ENCODE data around the gene GABRB3.
"Not testable (repeated sequence)": the region's sequence is repeated elsewhere in the genome, so short reads cannot be mapped to it uniquely, and the experiment has no call there.

The GABRB3 gene

DNA sequence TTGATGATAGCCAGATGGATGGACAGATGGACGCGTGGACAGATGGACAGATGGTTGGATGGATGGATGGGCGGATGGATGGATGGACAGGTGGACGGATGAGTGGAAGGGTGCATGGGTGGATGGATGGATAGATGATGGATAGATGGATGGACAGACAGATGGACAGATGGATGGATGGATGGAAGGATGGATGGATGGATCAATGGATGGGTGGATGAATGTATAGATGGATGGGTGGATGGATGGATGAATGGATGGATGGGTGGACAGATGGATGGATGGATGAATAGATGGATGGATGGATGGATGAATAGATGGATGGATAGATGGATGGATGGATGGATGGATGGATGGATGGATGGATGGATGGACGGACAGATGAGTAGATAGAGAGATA lies 40.9 kb downstream of the GABRB3 start:
- no peak for DNase-seq

- DNase-seq, result no peak
These were observed 43.3 kb downstream of the GABRB3 start for GRCh38 chr15:26729581-26729980.

- DNase-seq, result no peak
These were observed 43.8 kb downstream of the GABRB3 start for GRCh38 chr15:26729030-26729429.

- DNase-seq, result no peak
These were observed 48.3 kb downstream of the GABRB3 start for GRCh38 chr15:26724381-26725150.

DNA sequence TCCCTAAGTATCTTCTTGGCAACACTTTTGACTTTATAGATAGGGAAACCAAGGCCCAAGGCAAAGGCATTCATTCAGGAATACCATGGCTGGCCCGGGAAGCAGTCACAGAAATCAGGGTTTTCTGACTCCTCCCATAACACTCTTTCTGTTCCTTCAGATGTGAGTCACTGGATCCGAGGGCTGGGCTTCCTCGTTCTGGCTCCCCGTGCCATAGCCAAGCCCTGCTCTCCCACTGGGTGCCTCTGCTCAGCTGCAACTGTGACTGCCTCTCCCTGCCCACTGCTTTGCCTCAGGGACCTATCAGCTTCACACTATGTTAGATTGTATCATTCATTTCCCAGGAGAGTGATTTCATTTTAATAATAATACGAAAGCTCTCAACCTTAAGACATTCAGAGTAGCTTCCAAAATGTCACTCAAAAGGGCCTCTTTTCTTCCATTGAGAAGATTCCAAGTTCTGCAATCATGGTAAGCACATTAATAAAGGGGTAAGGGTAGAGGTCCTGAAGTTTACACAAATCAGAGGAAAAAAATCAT lies 50.2 kb downstream of the GABRB3 start:
- DNase-seq, result no peak

DNA sequence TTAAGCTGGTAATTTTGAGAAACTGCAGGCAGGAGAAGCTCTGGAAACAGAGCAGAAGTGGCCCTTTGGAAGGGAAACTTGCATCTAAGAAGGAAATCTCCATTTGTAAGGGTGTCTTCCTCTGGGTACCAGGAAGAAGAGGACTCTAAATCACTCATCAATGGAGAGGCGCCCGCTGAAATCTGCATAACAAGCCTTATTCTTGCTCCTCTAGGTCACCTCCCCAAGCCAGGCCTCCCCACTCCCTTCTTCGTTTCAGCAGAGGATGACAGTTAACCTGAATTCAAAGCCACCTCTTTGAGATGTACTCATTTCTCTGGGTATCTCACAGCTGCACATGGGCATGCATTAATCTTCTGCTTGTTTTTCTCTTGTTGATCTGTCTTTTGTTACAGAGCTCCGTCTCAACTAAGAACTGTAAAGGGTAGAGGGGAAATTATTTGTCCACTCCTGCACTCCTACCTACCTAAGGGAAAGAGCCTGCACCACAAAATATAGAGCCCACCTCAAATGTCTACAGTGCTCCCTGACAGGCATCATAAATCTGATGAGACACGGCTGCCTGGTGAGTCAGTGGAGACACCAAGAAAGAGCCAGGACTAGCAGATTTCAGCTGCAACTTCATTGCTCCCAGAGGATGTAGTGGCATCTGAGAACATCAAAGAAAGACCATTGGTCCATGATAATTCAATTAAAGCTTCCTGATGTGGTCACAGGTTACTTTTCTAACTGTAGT lies 51.5 kb downstream of the GABRB3 start:
- DNase-seq, result no peak

GRCh38 chr15:26720546-26720945 lies 52.3 kb downstream of the GABRB3 start:
- no peak for DNase-seq

DNA sequence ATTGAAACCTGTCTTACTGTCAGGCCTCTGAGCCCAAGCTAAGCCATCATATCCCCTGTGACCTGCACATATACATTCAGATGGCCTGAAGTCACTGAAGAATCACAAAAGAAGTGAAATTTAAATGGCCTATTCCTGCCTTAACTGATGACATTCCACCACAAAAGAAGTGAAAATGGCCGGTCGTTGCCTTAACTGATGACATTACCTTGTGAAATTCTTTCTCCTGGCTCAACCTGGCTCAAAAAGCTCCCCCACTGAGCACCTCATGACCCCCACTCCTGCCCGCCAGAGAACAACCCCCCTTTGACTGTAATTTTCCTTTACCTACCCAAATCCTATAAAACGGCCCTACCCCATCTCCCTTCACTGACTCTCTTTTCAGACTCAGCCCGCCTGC lies 53.0 kb downstream of the GABRB3 start:
- not testable (repeated sequence) for DNase-seq

- DNase-seq, result no peak
These were observed 56.8 kb downstream of the GABRB3 start for GRCh38 chr15:26716069-26716468.

DNA sequence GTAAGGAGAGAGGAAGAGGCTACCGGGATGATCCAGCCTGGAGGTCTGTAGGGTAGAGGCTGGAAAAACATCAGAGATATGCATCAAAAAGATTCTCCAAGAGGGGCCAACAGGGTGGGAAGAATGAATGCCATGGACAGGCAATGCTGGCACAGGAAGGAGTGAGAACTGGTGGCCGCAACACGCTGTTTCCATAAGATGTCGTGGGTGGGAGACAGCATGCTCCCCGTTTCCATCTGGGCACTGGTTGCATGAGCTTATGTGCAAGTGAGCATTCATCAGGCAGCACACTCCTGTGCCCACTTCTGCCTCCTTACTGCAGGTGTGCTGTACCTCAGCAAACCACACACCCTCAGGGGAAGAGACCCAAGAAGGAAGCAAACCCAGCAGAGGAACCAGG lies 59.4 kb downstream of the GABRB3 start:
- DNase-seq, result no peak

GRCh38 chr15:26712335-26712734 lies 60.5 kb downstream of the GABRB3 start:
- no peak for DNase-seq

DNA sequence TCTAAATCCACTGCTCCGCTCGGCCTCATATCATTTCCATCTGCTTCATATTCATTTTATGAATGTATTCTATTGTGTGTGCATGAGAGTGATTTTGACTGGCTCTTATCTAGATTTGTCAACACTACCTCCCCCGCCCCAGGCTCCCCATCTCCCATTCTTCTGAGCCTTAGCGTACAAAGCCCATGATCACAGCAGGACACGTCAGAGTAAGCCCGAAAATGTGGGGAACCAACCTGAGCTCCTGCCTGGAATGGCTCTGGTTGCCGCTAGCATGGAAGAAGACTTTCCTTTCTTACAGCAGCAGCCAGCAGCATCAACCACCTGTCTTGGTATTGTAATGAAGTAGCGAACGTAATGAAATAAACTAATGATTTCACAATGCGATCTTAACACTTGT lies 61.4 kb downstream of the GABRB3 start:
- no peak for DNase-seq

DNA sequence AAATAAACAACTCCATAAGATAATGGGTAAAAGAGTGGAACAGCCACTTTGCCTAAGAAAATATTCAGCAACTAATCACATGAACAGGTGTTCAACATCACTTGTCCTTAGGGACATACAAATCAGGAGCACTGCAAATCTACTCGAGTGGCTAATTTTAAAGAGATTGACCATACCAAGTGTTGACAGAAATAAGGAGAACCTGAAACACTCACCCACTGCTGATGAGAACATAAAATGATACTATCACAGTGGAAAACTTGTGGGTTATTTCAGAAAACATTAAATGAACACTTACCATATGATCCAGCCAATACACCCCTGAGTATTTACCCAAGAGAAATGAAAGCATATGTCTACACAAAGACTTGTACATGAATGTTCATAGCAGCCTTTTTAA lies 70.5 kb downstream of the GABRB3 start:
- no peak for DNase-seq

GRCh38 chr15:26698555-26698954 lies 74.3 kb downstream of the GABRB3 start:
- no peak for DNase-seq

DNA sequence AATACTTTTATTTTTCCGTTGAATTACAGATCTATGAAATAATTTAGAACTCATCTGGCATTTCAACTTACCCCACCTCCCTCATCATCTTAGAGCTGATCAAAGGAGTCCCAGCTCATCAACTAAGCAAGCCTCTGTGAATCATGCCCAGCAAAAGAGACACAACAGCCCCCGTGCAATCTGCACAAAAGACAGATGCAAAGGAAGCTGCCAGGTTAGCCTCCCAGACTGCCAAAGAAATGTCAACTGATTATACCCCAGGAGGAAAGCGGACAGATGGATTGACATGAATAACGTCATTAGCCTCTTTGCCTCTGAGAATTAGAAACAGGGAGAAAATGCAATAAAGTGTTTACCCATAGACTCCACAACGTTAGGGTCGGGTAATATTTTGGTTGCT lies 75.0 kb downstream of the GABRB3 start:
- DNase-seq, result no peak

DNA sequence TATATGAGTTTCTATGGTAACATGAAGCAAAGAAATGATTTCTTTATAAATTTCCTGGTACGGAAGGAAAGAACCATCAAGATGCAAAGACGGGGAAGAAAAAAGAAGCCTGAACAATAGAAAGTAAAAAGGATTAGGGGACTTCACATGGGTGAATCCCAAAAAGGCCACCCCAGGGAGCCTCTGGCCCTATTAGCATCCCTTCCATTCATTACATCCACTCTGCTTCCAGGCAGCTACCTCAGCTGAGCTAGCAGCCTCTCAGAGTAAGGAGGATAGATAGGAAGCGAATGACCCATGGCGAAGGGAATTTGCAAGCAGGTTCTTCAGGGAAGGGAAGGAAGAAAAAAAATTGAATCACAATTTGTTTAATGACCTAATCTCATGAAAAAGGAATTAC lies 81.6 kb downstream of the GABRB3 start:
- no peak for DNase-seq

GRCh38 chr15:26690778-26691177 lies 82.1 kb downstream of the GABRB3 start:
- DNase-seq, result no peak

- DNase-seq, result no peak
These were observed 83.4 kb downstream of the GABRB3 start for GRCh38 chr15:26689462-26689861.

GRCh38 chr15:26686547-26687187 lies 86.2 kb downstream of the GABRB3 start:
- DNase-seq, result no peak

- DNase-seq, result no peak
These were observed 90.2 kb downstream of the GABRB3 start for GRCh38 chr15:26682598-26683164.

GRCh38 chr15:26679927-26680326 lies 92.9 kb downstream of the GABRB3 start:
- no peak for DNase-seq

- no peak for DNase-seq
These were observed 96.8 kb downstream of the GABRB3 start for GRCh38 chr15:26676115-26676514.

- DNase-seq, result no peak
These were observed 98.4 kb downstream of the GABRB3 start for GRCh38 chr15:26674467-26674866.

Measured in activated CD4-positive, alpha-beta T cell treated with anti-CD3 and anti-CD28 coated beads, Interleukin-2, amount 50 U/mL, for 16 hours (primary cell).